Neural progenitor cell (in vitro differentiated cells): ENCODE results near the gene NCAPG2. TPM values are rescaled to one million over a fixed set of nuclear protein-coding genes. Genes with fewer than 3 reads are reported as not detected.

Experiments used
- DNase-seq: peaks from one replicate; pipeline ENCODE4 v3.0.0-alpha.2; 2016; ENCODE audit warnings: low spot score
- H2AFZ ChIP-seq: fragments of 200-600 bp; sonication (generic); replicated peaks from 2 replicates; pipeline ENCODE4 v1.6.1; 2016; ENCODE audit warnings: antibody characterized with exemption
- H3F3A ChIP-seq: fragments of 200-600 bp; sonication (generic); 2 replicates; pipeline ENCODE4 v1.6.1; 2016; ENCODE audit warnings: antibody characterized with exemption, low read depth
- H3K27ac ChIP-seq: fragments of 200-600 bp; sonication (generic); 2 replicates; pipeline ENCODE4 v1.5.1; 2016; ENCODE audit warnings: mild to moderate bottlenecking
- H3K27me3 ChIP-seq: fragments of 200-600 bp; sonication (generic); 2 replicates; pipeline ENCODE4 v1.6.1; 2016; ENCODE audit warnings: mild to moderate bottlenecking, moderate library complexity
- H3K36me3 ChIP-seq: fragments of 200-600 bp; sonication (generic); 2 replicates; pipeline ENCODE4 v1.5.1; 2016
- H3K4me1 ChIP-seq: fragments of 200-600 bp; sonication (generic); 2 replicates; pipeline ENCODE4 v1.6.1; 2016; ENCODE audit warnings: mixed run types
- H3K4me2 ChIP-seq: fragments of 200-600 bp; sonication (generic); 2 replicates; pipeline ENCODE4 v1.6.1; 2016
- H3K4me3 ChIP-seq: fragments of 200-600 bp; sonication (generic); 2 replicates; pipeline ENCODE4 v1.5.1; 2016
- H3K79me2 ChIP-seq: fragments of 200-600 bp; sonication (generic); 2 replicates; pipeline ENCODE4 v1.6.1; 2016; ENCODE audit warnings: low read depth
- H3K9ac ChIP-seq: fragments of 200-600 bp; sonication (generic); 2 replicates; pipeline ENCODE4 v1.6.1; 2016
- H3K9me3 ChIP-seq: fragments of 200-600 bp; sonication (generic); 2 replicates; pipeline ENCODE4 v1.5.1; 2016; ENCODE audit warnings: low read depth
- H4K20me1 ChIP-seq: fragments of 200-600 bp; sonication (generic); 2 replicates; pipeline ENCODE4 v1.6.1; 2016; ENCODE audit warnings: low read depth
- H3K27ac Mint-ChIP-seq: 3 replicates; pipeline ENCODE4 v1.8.0; 2021; ENCODE audit warnings: mixed read lengths
- H3K27me3 Mint-ChIP-seq: 2 replicates; pipeline ENCODE4 v1.8.0; 2022; ENCODE audit warnings: low read depth, mild to moderate bottlenecking, inconsistent platforms, moderate library complexity, mixed read lengths; ENCODE audit not compliant: insufficient read depth
- H3K36me3 Mint-ChIP-seq: 3 replicates; pipeline ENCODE4 v1.8.0; 2021; ENCODE audit warnings: mixed read lengths
- H3K4me1 Mint-ChIP-seq: 3 replicates; pipeline ENCODE4 v1.8.0; 2021; ENCODE audit warnings: mixed read lengths
- H3K4me3 Mint-ChIP-seq: 3 replicates; pipeline ENCODE4 v1.8.0; 2021; ENCODE audit warnings: mild to moderate bottlenecking, moderate library complexity, mixed read lengths
- H3K9me3 Mint-ChIP-seq: 3 replicates; pipeline ENCODE4 v1.8.0; 2020; ENCODE audit warnings: mixed read lengths
- EZH2 ChIP-seq: fragments of 200-600 bp; sonication (generic); IDR thresholded peaks from 2 replicates; pipeline ENCODE4 v1.6.1; 2017; ENCODE audit warnings: antibody characterized with exemption, mild to moderate bottlenecking, moderate library complexity
- EZH2phosphoT487 ChIP-seq: fragments of 200-600 bp; sonication (generic); IDR thresholded peaks from 2 replicates; pipeline ENCODE4 v1.6.1; 2017; ENCODE audit warnings: antibody characterized with exemption
- microRNA-seq: library from miRNA; unstranded; fragments of <30 nt; microRNA quantifications from one replicate; pipeline ENCODE4, GENCODE V29; 2016
- small RNA-seq: library from RNA; depleted of rRNA; stranded (forward); fragments of <200 nt; gene quantifications from one replicate; pipeline ENCODE3, GENCODE V24; 2015
- total RNA-seq: library from RNA; depleted of rRNA; stranded (reverse); fragments of >200 nt; gene quantifications from 2 replicates; pipeline ENCODE4 v1.2.3, GENCODE V29; 2015; ENCODE audit warnings: low replicate concordance
- TF ChIP-seq, protein P1 (sequence below): fragments of 200-600 bp; sonication (generic); IDR thresholded peaks from 2 replicates; pipeline ENCODE4 v1.5.1; 2017; ENCODE audit warnings: antibody characterized with exemption, mild to moderate bottlenecking

Gene NCAPG2
- total RNA-seq, 1 donor from 2014 or later = 89.6 TPM

DNA sequence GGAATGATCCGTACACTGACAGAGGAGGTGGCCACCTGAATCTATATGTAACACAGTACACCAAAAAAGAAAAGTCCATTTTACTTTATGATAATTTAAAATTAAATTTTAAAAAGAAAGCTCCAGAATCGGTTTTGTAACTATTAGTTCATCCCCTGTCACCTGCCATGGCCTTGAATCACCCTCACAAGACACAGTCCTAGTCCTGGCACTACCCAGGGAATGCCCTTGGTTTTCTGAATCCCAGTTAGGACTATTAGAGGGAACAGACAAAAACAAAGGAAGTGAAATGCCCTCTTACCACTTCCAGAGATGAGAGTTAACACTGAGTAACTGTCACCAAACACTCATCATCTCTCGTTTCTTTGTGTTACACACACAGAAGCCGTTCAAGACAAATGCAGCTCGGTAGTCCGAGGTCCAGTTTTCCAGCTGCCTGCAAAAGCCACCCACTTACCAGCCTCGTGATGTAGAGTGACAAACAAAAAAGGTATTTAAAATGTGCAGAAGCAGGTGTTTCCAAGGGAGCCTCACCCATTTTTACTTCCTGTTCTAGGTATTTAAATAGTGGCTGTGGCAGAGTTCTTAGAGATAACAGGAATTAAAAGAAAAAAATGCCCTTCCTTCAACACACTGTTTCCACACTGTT lies 123.0 kb downstream of the NCAPG2 start:
- peaks cover 3% of the 10 kb centered on the region for H3K4me1 Mint-ChIP-seq
- TF ChIP-seq, protein P1, sequence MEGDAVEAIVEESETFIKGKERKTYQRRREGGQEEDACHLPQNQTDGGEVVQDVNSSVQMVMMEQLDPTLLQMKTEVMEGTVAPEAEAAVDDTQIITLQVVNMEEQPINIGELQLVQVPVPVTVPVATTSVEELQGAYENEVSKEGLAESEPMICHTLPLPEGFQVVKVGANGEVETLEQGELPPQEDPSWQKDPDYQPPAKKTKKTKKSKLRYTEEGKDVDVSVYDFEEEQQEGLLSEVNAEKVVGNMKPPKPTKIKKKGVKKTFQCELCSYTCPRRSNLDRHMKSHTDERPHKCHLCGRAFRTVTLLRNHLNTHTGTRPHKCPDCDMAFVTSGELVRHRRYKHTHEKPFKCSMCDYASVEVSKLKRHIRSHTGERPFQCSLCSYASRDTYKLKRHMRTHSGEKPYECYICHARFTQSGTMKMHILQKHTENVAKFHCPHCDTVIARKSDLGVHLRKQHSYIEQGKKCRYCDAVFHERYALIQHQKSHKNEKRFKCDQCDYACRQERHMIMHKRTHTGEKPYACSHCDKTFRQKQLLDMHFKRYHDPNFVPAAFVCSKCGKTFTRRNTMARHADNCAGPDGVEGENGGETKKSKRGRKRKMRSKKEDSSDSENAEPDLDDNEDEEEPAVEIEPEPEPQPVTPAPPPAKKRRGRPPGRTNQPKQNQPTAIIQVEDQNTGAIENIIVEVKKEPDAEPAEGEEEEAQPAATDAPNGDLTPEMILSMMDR = no peak
- TF ChIP-seq EZH2 (no peak), EZH2phosphoT487 (no peak)
- Histone ChIP-seq H3K36me3 (no peaks in the 10 kb centered on the region), H3K27ac (no peak overlapping the region), H3K4me2 (no peak overlapping the region), H3K4me1 (peaks cover 8% of the 10 kb centered on the region), H4K20me1 (peaks cover 11% of the 10 kb centered on the region), H3K9ac (no peak overlapping the region), H2AFZ (no peak overlapping the region), H3F3A (peaks cover 5% of the 10 kb centered on the region), H3K9me3 (no peaks in the 10 kb centered on the region), H3K27me3 (peaks cover 30% of the 10 kb centered on the region), H3K79me2 (no peaks in the 10 kb centered on the region), H3K4me3 (no peak overlapping the region)
- H3K9me3 Mint-ChIP-seq = peaks cover 18% of the 10 kb centered on the region
- H3K4me3 Mint-ChIP-seq = no peak overlapping the region
- H3K27ac Mint-ChIP-seq = no peak overlapping the region
- H3K36me3 Mint-ChIP-seq = no peaks in the 10 kb centered on the region
- peaks cover 29% of the 10 kb centered on the region for H3K27me3 Mint-ChIP-seq
- no peak for DNase-seq

Small RNA genes lying within 50 kb of the gene (microRNA-seq; reads per million reads assigned to microRNA genes)
- not detected for gene MIR5707

Small RNA genes lying within 50 kb of the gene (small RNA-seq; reads per million reads assigned to genes)
- gene MIR5707 (not detected), gene THAP5P1 (not detected)

Other genes starting within 250 kb of the NCAPG2 start
- 3.0 and 4.9 TPM in 2 replicates for gene PTPRN2, start 117.0 kb downstream of the NCAPG2 start, total RNA-seq
- gene ESYT2, start 124.7 kb upstream of the NCAPG2 start, total RNA-seq = 33.4 and 39.3 TPM in 2 replicates
- gene DYNC2I1, start 151.8 kb upstream of the NCAPG2 start, total RNA-seq = 12.9 and 15.8 TPM in 2 replicates